Cardiac fibroblast (primary cell): ENCODE measurements around the gene CTNS.
A peak's percentile ranks its signal among the peaks of the same experiment; 100 is the strongest.

Experiments used
- DNase-seq, 2 donors: peaks; one replicate each; pipeline versions ENCODE4 v3.0.0 to v3.0.0-alpha.2; 2010; ENCODE audit warnings: low read depth in 2 of 2
- H3K4me3 ChIP-seq, 2 donors: replicated peaks in 1 of 2; 1 replicate in 1 of 2; 2 replicates in 1 of 2; pipeline ENCODE4 v1.5.1; 2011; ENCODE audit warnings: low read depth in 2 of 2, low read length in 2 of 2, mild to moderate bottlenecking in 2 of 2, moderate library complexity in 1 of 2
- CTCF ChIP-seq: IDR thresholded peaks from one replicate; pipeline ENCODE4 v1.5.1; 2011; ENCODE audit warnings: low read depth, mild to moderate bottlenecking, low read length, inconsistent platforms

CTNS gene

GRCh38 chr17:3635474-3636153 is 946 bp upstream of the CTNS start:
- DNase-seq, result no peak
- H3K4me3 ChIP-seq, result peak overlapping the region; percentile 90 to 97
- TF ChIP-seq CTCF, result no peak

GRCh38 chr17:3636908-3637373 is 381 bp downstream of the CTNS start:
- H3K4me3 ChIP-seq, result peak overlapping the region; percentile 90 to 97
- DNase-seq, result peak in 1 of 2 donors; percentile 8
- no peak for TF ChIP-seq CTCF

- H3K4me3 ChIP-seq, result no peak overlapping the region
- peak; percentile 62 to 78 for DNase-seq
- TF ChIP-seq CTCF, result no peak
Measured at GRCh38 chr17:3639981-3640596, 3.5 kb downstream of the CTNS start.

- H3K4me3 ChIP-seq, result no peak overlapping the region
- DNase-seq, result no peak
Measured at GRCh38 chr17:3641014-3641413, 4.5 kb downstream of the CTNS start.

GRCh38 chr17:3641717-3642486 is 5.3 kb downstream of the CTNS start:
- no peak overlapping the region for H3K4me3 ChIP-seq
- TF ChIP-seq CTCF, result no peak
- DNase-seq, result no peak

More at GRCh38 chr17:3641014-3641413, 4.5 kb downstream of the CTNS start:
- TF ChIP-seq CTCF, result no peak

- DNase-seq, result no peak
- TF ChIP-seq CTCF, result no peak
- no peak overlapping the region for H3K4me3 ChIP-seq
Measured at GRCh38 chr17:3643889-3644349, 7.4 kb downstream of the CTNS start.
